ENCODE results near the gene EFHC1. TPM values are rescaled to one million over a fixed set of nuclear protein-coding genes. Genes with fewer than 3 reads are reported as not detected.

The EFHC1 gene
- total RNA-seq, 1 experiment from 2014 or later: 18.1 TPM

DNA sequence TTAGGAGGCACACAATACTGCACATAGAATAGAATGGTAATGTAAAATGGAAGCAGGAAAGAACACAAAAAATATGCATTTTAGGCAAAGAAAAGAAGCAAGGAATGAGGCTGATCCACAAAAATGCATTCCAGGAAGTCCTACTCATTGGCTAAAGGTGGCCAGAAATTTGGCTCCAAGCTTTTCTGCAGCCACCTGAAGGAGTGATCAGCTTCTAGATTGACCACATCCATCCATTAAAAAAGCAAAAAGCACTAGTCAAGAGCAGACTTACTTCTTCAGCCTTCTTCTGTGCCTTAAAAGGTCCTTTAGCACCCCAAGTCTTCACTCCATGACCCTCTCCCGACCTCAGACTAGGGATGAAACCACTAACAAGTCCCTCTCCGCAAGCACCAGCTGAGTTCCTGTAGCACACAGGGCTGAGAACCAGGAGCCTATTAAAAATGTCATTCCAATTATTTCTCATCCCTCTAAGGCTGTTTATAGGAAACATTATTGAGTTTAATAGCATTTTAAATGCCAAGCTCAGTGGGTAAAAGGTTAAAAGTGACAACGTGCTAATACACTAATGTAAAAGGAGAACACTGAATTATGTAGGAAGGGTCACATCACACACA is 120.3 kb downstream of the EFHC1 start:
- no peaks in the 10 kb centered on the region for H3K36me3 Mint-ChIP-seq (ENCODE audit: insufficient read depth, unreplicated experiment)
- peaks cover 27% of the 10 kb centered on the region for H3K4me1 Mint-ChIP-seq (ENCODE audit: low read depth, unreplicated experiment)
- CTCF ChIA-PET: no interaction called here
- no peak overlapping the region for H3K4me3 Mint-ChIP-seq (ENCODE audit: low read depth, unreplicated experiment)
- H3K9me3 Mint-ChIP-seq (ENCODE audit: low read depth, unreplicated experiment): no peaks in the 10 kb centered on the region
- no peak overlapping the region for H3K27ac Mint-ChIP-seq (ENCODE audit: unreplicated experiment)
- TF ChIP-seq, protein P1, sequence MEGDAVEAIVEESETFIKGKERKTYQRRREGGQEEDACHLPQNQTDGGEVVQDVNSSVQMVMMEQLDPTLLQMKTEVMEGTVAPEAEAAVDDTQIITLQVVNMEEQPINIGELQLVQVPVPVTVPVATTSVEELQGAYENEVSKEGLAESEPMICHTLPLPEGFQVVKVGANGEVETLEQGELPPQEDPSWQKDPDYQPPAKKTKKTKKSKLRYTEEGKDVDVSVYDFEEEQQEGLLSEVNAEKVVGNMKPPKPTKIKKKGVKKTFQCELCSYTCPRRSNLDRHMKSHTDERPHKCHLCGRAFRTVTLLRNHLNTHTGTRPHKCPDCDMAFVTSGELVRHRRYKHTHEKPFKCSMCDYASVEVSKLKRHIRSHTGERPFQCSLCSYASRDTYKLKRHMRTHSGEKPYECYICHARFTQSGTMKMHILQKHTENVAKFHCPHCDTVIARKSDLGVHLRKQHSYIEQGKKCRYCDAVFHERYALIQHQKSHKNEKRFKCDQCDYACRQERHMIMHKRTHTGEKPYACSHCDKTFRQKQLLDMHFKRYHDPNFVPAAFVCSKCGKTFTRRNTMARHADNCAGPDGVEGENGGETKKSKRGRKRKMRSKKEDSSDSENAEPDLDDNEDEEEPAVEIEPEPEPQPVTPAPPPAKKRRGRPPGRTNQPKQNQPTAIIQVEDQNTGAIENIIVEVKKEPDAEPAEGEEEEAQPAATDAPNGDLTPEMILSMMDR (IDR thresholded peaks at IDR 0.05; ENCODE audit: unreplicated experiment): no peak
- no peak for DNase-seq
- BruUV-seq (replicated peaks): no TSS peak
- H3K27me3 Mint-ChIP-seq (ENCODE audit: unreplicated experiment): no peaks in the 10 kb centered on the region
- intact Hi-C loops (cut with micrococcal nuclease; ENCODE audit: unreplicated experiment): no loop called here

DNA sequence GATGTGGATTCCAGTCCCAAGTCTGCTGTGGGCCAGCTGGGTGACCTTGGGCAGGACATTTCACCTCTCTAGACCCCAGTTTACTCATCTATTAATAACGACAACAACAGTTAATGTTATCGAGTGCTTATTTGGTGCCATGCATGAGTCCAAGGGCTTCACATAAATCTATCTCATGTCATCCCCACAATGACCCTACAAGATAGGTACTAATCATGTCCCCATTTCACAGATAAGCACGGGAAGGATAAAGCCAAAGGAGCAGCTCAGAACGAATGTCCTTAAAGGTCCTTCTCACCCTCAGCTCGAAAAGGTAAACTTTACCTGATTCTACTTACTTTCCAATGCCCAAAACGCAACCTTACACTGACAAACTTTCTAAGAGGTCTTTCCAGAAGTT is 121.0 kb downstream of the EFHC1 start:
- Mint-ChIP-seq H3K36me3 (ENCODE audit: insufficient read depth, unreplicated experiment) (no peaks in the 10 kb centered on the region), H3K4me3 (ENCODE audit: low read depth, unreplicated experiment) (no peak overlapping the region), H3K27ac (ENCODE audit: unreplicated experiment) (no peak overlapping the region), H3K4me1 (ENCODE audit: low read depth, unreplicated experiment) (peaks cover 27% of the 10 kb centered on the region), H3K27me3 (ENCODE audit: unreplicated experiment) (no peaks in the 10 kb centered on the region), H3K9me3 (ENCODE audit: low read depth, unreplicated experiment) (no peaks in the 10 kb centered on the region)
- intact Hi-C loops (cut with micrococcal nuclease; ENCODE audit: unreplicated experiment): no loop called here
- no TSS peak for BruUV-seq (replicated peaks)
- DNase-seq: no peak
- TF ChIP-seq, protein P1 (IDR thresholded peaks at IDR 0.05; ENCODE audit: unreplicated experiment): no peak
- CTCF ChIA-PET: interaction anchor here (0.7 kb wide), 1 partner anchor 545 kb away, joined by 4 read pairs; no protein-coding TSS in a partner anchor

DNA sequence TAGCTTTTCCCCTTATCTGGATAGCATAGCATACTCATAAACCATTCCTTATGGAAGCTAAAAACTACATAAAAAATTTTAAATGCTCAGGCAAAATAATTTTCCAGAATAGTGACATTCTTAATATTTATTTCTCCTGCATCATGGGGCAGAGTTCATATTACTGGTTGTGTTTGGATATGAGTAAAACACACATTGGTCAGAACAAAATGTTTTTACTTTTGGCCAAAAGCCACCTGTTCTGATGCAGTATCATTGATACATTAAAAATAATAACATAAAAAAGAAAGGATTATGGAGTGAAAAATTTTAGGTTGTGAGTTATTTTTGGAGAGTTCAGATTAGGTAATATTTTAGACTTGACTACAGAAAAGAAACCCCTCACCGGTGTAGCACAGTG is 123.1 kb downstream of the EFHC1 start:
- Mint-ChIP-seq H3K36me3 (ENCODE audit: insufficient read depth, unreplicated experiment) (no peaks in the 10 kb centered on the region), H3K4me1 (ENCODE audit: low read depth, unreplicated experiment) (peaks cover 46% of the 10 kb centered on the region), H3K27ac (ENCODE audit: unreplicated experiment) (no peak overlapping the region), H3K4me3 (ENCODE audit: low read depth, unreplicated experiment) (no peak overlapping the region), H3K27me3 (ENCODE audit: unreplicated experiment) (no peaks in the 10 kb centered on the region), H3K9me3 (ENCODE audit: low read depth, unreplicated experiment) (no peaks in the 10 kb centered on the region)
- intact Hi-C loops (cut with micrococcal nuclease; ENCODE audit: unreplicated experiment): no loop called here
- DNase-seq: no peak
- CTCF ChIA-PET: no interaction called here
- BruUV-seq (replicated peaks): no TSS peak
- TF ChIP-seq, protein P1 (IDR thresholded peaks at IDR 0.05; ENCODE audit: unreplicated experiment): no peak

DNA sequence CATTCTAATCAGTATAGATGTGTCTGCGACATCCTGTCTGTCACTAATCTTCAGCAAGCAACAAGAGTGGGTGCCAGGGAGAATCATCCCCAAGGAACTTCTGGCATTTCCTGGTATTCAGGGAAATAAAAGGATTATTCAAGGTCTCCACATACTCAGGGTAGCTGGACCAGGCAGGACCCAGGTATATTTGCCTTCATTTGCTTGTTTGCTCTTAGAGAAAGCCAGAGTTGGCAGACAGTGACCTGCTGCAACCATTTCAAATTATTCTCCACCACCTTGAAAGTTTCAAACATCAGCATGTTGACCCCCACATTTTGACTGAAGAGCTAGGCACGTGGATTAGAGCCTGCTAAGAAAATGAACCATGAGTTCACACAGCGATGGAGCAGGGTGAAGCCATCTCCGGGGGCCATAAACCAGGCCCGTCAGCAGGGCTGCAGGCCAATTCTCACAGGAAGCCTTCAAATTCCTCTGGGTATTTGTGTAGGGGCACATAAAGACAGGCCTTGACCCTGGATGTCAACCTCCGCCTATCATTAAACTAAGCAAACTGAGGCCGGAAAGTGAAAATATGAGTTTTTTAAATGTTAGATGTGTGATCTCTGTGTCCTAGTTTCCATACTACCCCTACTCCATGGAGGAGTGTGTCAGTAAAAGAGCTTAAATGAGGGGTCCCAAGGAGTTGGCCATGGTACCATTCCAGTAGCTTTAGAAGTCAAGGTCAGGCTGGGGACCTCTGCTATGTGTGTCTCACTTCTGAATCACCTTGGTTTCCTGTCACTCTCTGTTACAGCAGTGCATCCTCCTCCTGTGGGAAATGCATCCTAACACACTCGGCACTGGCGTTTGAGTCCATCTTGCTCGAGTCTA is 123.8 kb downstream of the EFHC1 start:
- Mint-ChIP-seq H3K4me1 (ENCODE audit: low read depth, unreplicated experiment) (peaks cover 49% of the 10 kb centered on the region), H3K27ac (ENCODE audit: unreplicated experiment) (no peak overlapping the region), H3K9me3 (ENCODE audit: low read depth, unreplicated experiment) (no peaks in the 10 kb centered on the region), H3K36me3 (ENCODE audit: insufficient read depth, unreplicated experiment) (no peaks in the 10 kb centered on the region), H3K27me3 (ENCODE audit: unreplicated experiment) (no peaks in the 10 kb centered on the region), H3K4me3 (ENCODE audit: low read depth, unreplicated experiment) (no peak overlapping the region)
- CTCF ChIA-PET: interaction anchor here (0.7 kb wide), 1 partner anchor 56 kb away, joined by 3 read pairs; no protein-coding TSS in a partner anchor
- no TSS peak for BruUV-seq (replicated peaks)
- no peak for DNase-seq
- intact Hi-C loops (cut with micrococcal nuclease; ENCODE audit: unreplicated experiment): no loop called here
- TF ChIP-seq, protein P1 (IDR thresholded peaks at IDR 0.05; ENCODE audit: unreplicated experiment): no peak
